ENCODE results near the gene SREK1IP1.

The SREK1IP1 gene

DNA sequence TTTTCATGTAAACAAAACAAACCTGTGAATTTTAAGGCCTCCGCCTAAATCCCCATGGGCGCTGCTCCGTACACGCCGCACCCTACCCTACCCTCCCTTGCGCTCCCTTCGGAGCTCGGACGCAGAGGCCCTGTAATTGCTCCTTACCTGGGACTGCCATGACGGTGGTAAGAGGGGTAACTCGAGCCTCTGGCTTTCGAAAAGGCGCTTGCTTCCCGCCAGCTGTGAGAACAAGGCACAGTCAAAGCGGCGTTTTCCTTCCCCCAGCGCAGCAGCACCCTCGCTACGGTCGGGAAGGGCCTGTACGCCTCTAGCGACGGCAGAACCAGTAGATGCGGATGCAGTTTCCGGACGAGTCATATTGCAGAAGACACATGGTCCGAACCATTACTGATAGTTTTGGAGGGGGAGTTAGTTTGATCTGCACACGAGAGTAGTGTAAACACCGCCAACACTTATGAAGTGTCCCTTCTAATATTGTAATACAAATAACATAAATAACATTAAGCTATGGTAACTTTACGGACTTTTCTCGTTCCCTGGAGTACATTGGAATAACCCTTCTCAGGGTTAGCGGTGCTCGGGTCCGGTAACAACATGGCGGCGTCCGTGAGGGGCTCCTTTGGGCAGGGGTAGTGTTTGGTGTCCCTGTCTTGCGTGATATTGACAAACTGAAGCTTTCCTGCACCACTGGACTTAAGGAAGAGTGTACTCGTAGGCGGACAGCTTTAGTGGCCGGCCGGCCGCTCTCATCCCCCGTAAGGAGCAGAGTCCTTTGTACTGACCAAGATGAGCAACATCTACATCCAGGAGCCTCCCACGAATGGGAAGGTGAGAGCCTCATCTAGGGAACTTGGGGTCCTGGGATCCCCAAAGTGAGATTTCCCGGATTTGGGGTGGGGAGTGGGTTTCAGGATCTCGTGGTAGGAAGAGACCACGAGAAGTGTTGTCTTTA is at the start of gene SREK1IP1, which contains the start of gene CWC27:
Gene SREK1IP1 (minus strand): TSS at position 334 of the 955 bp plus-strand sequence. CDS start 174 bp downstream, at position 160.
Gene CWC27 (plus strand): TSS at position 573 of the 955 bp plus-strand sequence. CDS start 217 bp downstream, at position 790.
- peaks cover 14% of the 10 kb centered on the region for H3K36me3 Mint-ChIP-seq (ENCODE audit: low read depth)
- peak; percentile 82 for DNase-seq
- peaks cover 37% of the 10 kb centered on the region for H3K4me1 Mint-ChIP-seq
- H3K9me3 Mint-ChIP-seq, result no peaks in the 10 kb centered on the region
- H3K4me3 Mint-ChIP-seq, result peak within 1 kb of the TSS; percentile 99
- TF ChIP-seq, protein P1, sequence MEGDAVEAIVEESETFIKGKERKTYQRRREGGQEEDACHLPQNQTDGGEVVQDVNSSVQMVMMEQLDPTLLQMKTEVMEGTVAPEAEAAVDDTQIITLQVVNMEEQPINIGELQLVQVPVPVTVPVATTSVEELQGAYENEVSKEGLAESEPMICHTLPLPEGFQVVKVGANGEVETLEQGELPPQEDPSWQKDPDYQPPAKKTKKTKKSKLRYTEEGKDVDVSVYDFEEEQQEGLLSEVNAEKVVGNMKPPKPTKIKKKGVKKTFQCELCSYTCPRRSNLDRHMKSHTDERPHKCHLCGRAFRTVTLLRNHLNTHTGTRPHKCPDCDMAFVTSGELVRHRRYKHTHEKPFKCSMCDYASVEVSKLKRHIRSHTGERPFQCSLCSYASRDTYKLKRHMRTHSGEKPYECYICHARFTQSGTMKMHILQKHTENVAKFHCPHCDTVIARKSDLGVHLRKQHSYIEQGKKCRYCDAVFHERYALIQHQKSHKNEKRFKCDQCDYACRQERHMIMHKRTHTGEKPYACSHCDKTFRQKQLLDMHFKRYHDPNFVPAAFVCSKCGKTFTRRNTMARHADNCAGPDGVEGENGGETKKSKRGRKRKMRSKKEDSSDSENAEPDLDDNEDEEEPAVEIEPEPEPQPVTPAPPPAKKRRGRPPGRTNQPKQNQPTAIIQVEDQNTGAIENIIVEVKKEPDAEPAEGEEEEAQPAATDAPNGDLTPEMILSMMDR (IDR thresholded peaks at IDR 0.05), result no peak
- no peaks in the 10 kb centered on the region for H3K27me3 Mint-ChIP-seq (ENCODE audit: low read depth, poor library complexity)
- H3K27ac Mint-ChIP-seq, result peak within 1 kb of the TSS; percentile 100

DNA sequence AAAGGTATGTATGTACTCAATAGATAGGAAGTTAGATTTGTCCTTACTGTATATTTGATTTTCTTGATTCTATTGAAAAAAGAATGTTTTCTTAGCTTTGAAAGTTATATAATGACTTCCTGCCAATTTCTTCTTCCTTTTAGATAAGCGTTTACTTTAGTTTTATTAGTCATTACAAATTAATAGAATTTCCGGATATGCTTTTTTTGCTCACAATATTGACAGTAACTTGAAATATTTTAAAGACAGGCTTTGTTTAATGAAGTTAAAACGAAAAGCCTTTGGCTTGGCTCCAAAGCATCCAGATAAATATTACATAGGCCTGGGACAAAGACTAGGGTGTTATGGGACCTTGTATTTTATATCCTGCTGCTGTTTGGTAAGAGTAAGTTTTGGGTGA is 49.8 kb upstream of the SREK1IP1 start:
- Mint-ChIP-seq H3K36me3 (ENCODE audit: low read depth) (peaks cover 37% of the 10 kb centered on the region), H3K4me1 (no peaks in the 10 kb centered on the region), H3K27ac (no peak overlapping the region), H3K4me3 (no peak overlapping the region), H3K27me3 (ENCODE audit: low read depth, poor library complexity) (no peaks in the 10 kb centered on the region), H3K9me3 (no peaks in the 10 kb centered on the region)
- DNase-seq, result no peak
- TF ChIP-seq, protein P1 (IDR thresholded peaks at IDR 0.05), result no peak

DNA sequence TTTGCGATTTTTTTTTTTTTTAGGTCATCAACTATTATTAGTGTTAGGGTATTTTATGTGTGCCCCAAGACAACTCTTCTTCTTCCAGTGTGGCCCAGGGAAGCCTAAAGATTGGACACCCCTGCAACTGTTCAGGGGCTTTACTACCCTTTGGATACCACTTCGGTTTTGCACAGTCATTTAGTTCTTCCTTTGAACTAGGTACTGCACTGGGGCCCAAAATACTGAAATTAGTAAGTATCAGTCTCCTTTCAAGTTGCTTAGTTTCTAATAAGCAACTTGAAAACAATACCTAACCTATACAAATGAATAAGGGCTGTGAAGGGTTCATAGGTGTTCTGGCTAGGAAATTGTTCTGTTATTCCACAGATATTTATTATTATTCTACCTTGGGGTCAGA is 45.6 kb upstream of the SREK1IP1 start:
- no peak overlapping the region for H3K27ac Mint-ChIP-seq

DNA sequence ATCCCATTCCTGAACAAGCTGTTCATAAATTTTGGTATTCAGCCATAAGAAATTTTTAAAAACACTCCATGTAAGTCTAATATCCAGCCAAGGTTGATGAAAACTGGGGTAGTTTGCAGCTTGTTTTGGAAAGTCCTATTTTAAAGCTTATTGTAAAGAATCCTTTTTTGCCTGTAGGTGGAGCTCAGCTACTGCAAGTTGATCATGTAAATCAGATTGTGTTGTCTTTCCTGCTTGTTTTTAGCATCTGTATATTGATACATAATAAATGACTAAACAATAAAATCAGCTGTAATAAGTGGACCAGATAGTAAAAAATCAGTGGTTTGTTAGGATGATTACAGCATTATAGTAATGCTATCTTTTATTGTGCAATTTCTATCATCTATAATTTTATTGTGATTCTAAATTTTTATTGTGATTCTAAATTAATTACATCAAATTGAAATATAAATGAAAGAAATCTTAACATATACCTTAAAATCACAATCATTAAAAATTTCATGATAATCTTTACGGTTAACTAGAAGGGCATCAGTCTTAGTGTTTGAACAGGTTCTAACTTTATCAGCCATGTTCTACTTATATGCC is 42.7 kb upstream of the SREK1IP1 start:
- no peaks in the 10 kb centered on the region for H3K4me1 Mint-ChIP-seq
- TF ChIP-seq, protein P1 (IDR thresholded peaks at IDR 0.05), result peak; percentile 62
- H3K27ac Mint-ChIP-seq, result no peak overlapping the region
- H3K27me3 Mint-ChIP-seq (ENCODE audit: low read depth, poor library complexity), result no peaks in the 10 kb centered on the region
- H3K36me3 Mint-ChIP-seq (ENCODE audit: low read depth), result peaks cover 26% of the 10 kb centered on the region
- H3K9me3 Mint-ChIP-seq, result no peaks in the 10 kb centered on the region
- H3K4me3 Mint-ChIP-seq, result no peak overlapping the region
- peak; percentile 7 for DNase-seq

More for the DNA sequence above, 45.6 kb upstream of the SREK1IP1 start:
- Mint-ChIP-seq H3K36me3 (ENCODE audit: low read depth) (peaks cover 30% of the 10 kb centered on the region), H3K4me3 (no peak overlapping the region), H3K9me3 (no peaks in the 10 kb centered on the region), H3K27me3 (ENCODE audit: low read depth, poor library complexity) (no peaks in the 10 kb centered on the region), H3K4me1 (no peaks in the 10 kb centered on the region)
- TF ChIP-seq, protein P1 (IDR thresholded peaks at IDR 0.05), result no peak
- no peak for DNase-seq

DNA sequence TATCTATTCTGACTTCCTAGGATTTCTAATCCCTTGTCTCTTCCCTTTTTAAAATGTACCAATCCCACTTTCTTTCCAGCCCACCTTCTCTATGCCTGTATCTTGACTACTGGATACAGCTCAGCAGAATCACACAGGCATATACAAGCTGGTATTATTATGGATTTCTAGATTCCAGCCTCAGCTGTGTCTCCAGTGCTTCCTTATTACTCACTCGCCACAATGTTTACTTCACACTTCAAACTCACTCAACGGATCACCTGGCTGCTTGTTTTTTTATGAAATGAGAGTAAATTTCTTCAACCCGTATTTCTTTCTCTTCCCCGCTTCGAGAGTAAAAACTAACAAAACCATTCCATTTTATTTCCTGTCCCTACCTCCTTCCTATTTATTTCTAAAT is 39.0 kb upstream of the SREK1IP1 start:
- no peaks in the 10 kb centered on the region for H3K27me3 Mint-ChIP-seq (ENCODE audit: low read depth, poor library complexity)
- H3K4me3 Mint-ChIP-seq, result no peak overlapping the region
- DNase-seq, result no peak

More for the DNA sequence above, 39.0 kb upstream of the SREK1IP1 start:
- TF ChIP-seq, protein P1 (IDR thresholded peaks at IDR 0.05), result no peak
- H3K9me3 Mint-ChIP-seq, result no peaks in the 10 kb centered on the region
- H3K36me3 Mint-ChIP-seq (ENCODE audit: low read depth), result peaks cover 22% of the 10 kb centered on the region
- H3K27ac Mint-ChIP-seq, result peak overlapping the region; percentile 57
- H3K4me1 Mint-ChIP-seq, result no peaks in the 10 kb centered on the region

All from nephron progenitor cell (in vitro differentiated cells).